T-helper 1 cell treated with Interleukin-12 subunit alpha and Interleukin-12 subunit beta and Interleukin-4 antibody, amounts not matched to agents 30 μg/mL and 1 μg/mL, for 36 hours (primary cell): ENCODE measurements around the gene MARF1.

Source experiments
- H3K27ac Mint-ChIP-seq: one replicate; pipeline ENCODE4 v1.8.0; 2021; ENCODE audit warnings: mild to moderate bottlenecking, mixed read lengths
- H3K27me3 Mint-ChIP-seq: one replicate; pipeline ENCODE4 v1.8.0; 2021; ENCODE audit warnings: low read depth, mixed read lengths
- H3K36me3 Mint-ChIP-seq: one replicate; pipeline ENCODE4 v1.8.0; 2021; ENCODE audit warnings: low read depth, mixed read lengths
- H3K4me1 Mint-ChIP-seq: one replicate; pipeline ENCODE4 v1.8.0; 2021; ENCODE audit warnings: low read depth, mixed read lengths
- H3K4me3 Mint-ChIP-seq: one replicate; pipeline ENCODE4 v1.8.0; 2021; ENCODE audit warnings: mild to moderate bottlenecking, moderate library complexity, mixed read lengths
- H3K9me3 Mint-ChIP-seq: one replicate; pipeline ENCODE4 v1.8.0; 2021; ENCODE audit warnings: mixed read lengths

MARF1 gene

GRCh38 chr16:15605839-15606517 is 37.0 kb downstream of the MARF1 start:
- H3K27ac Mint-ChIP-seq: no peak overlapping the region
- no peaks in the 10 kb centered on the region for H3K9me3 Mint-ChIP-seq
- H3K4me3 Mint-ChIP-seq: no peak overlapping the region
- H3K4me1 Mint-ChIP-seq: peaks cover 6% of the 10 kb centered on the region
- no peaks in the 10 kb centered on the region for H3K27me3 Mint-ChIP-seq
- H3K36me3 Mint-ChIP-seq: peaks cover 63% of the 10 kb centered on the region

GRCh38 chr16:15604460-15605440 is 38.2 kb downstream of the MARF1 start:
- Mint-ChIP-seq H3K4me3 (no peak overlapping the region), H3K27ac (no peak overlapping the region), H3K4me1 (peaks cover 6% of the 10 kb centered on the region), H3K36me3 (peaks cover 65% of the 10 kb centered on the region), H3K9me3 (no peaks in the 10 kb centered on the region), H3K27me3 (no peaks in the 10 kb centered on the region)

- Mint-ChIP-seq H3K4me3 (no peak overlapping the region), H3K27me3 (no peaks in the 10 kb centered on the region), H3K36me3 (peaks cover 64% of the 10 kb centered on the region), H3K9me3 (no peaks in the 10 kb centered on the region), H3K4me1 (peaks cover 8% of the 10 kb centered on the region), H3K27ac (no peak overlapping the region)
These were observed 40.5 kb downstream of the MARF1 start for GRCh38 chr16:15602285-15603044.

GRCh38 chr16:15601212-15601879 is 41.6 kb downstream of the MARF1 start:
- no peak overlapping the region for H3K4me3 Mint-ChIP-seq
- H3K36me3 Mint-ChIP-seq: peaks cover 64% of the 10 kb centered on the region
- H3K9me3 Mint-ChIP-seq: no peaks in the 10 kb centered on the region
- H3K4me1 Mint-ChIP-seq: peaks cover 5% of the 10 kb centered on the region
- no peak overlapping the region for H3K27ac Mint-ChIP-seq
- H3K27me3 Mint-ChIP-seq: no peaks in the 10 kb centered on the region

- Mint-ChIP-seq H3K36me3 (peaks cover 76% of the 10 kb centered on the region), H3K4me3 (no peak overlapping the region), H3K4me1 (peaks cover 11% of the 10 kb centered on the region), H3K9me3 (no peaks in the 10 kb centered on the region), H3K27ac (no peak overlapping the region), H3K27me3 (no peaks in the 10 kb centered on the region)
These were observed 43.5 kb downstream of the MARF1 start for GRCh38 chr16:15599303-15600070.

- no peaks in the 10 kb centered on the region for H3K9me3 Mint-ChIP-seq
- H3K27ac Mint-ChIP-seq: peak overlapping the region; percentile 65
- peaks cover 11% of the 10 kb centered on the region for H3K4me1 Mint-ChIP-seq
- H3K4me3 Mint-ChIP-seq: no peak overlapping the region
- peaks cover 78% of the 10 kb centered on the region for H3K36me3 Mint-ChIP-seq
- H3K27me3 Mint-ChIP-seq: no peaks in the 10 kb centered on the region
These were observed 44.2 kb downstream of the MARF1 start for GRCh38 chr16:15598648-15599190.

- H3K27ac Mint-ChIP-seq: no peak overlapping the region
- no peaks in the 10 kb centered on the region for H3K9me3 Mint-ChIP-seq
- peaks cover 76% of the 10 kb centered on the region for H3K36me3 Mint-ChIP-seq
- H3K27me3 Mint-ChIP-seq: no peaks in the 10 kb centered on the region
- peaks cover 11% of the 10 kb centered on the region for H3K4me1 Mint-ChIP-seq
- no peak overlapping the region for H3K4me3 Mint-ChIP-seq
These were observed 44.9 kb downstream of the MARF1 start for GRCh38 chr16:15597822-15598647.

- H3K36me3 Mint-ChIP-seq: peaks cover 70% of the 10 kb centered on the region
- H3K27ac Mint-ChIP-seq: no peak overlapping the region
- H3K9me3 Mint-ChIP-seq: no peaks in the 10 kb centered on the region
- H3K4me3 Mint-ChIP-seq: no peak overlapping the region
- H3K27me3 Mint-ChIP-seq: no peaks in the 10 kb centered on the region
- peaks cover 17% of the 10 kb centered on the region for H3K4me1 Mint-ChIP-seq
These were observed 45.8 kb downstream of the MARF1 start for GRCh38 chr16:15597135-15597534.

GRCh38 chr16:15594711-15595320 is 48.1 kb downstream of the MARF1 start:
- no peaks in the 10 kb centered on the region for H3K27me3 Mint-ChIP-seq
- H3K4me1 Mint-ChIP-seq: peaks cover 30% of the 10 kb centered on the region
- H3K36me3 Mint-ChIP-seq: peaks cover 52% of the 10 kb centered on the region
- no peaks in the 10 kb centered on the region for H3K9me3 Mint-ChIP-seq
- H3K27ac Mint-ChIP-seq: peak overlapping the region; percentile 38
- H3K4me3 Mint-ChIP-seq: no peak overlapping the region

- H3K36me3 Mint-ChIP-seq: peaks cover 55% of the 10 kb centered on the region
- H3K4me3 Mint-ChIP-seq: no peak overlapping the region
- H3K27ac Mint-ChIP-seq: no peak overlapping the region
- no peaks in the 10 kb centered on the region for H3K27me3 Mint-ChIP-seq
- peaks cover 32% of the 10 kb centered on the region for H3K4me1 Mint-ChIP-seq
- no peaks in the 10 kb centered on the region for H3K9me3 Mint-ChIP-seq
These were observed 49.7 kb downstream of the MARF1 start for GRCh38 chr16:15593235-15593634.

GRCh38 chr16:15592324-15592723 is 50.6 kb downstream of the MARF1 start:
- peaks cover 57% of the 10 kb centered on the region for H3K36me3 Mint-ChIP-seq
- no peaks in the 10 kb centered on the region for H3K27me3 Mint-ChIP-seq
- peaks cover 4% of the 10 kb centered on the region for H3K9me3 Mint-ChIP-seq
- H3K4me3 Mint-ChIP-seq: no peak overlapping the region
- peak overlapping the region; percentile 59 for H3K27ac Mint-ChIP-seq
- peaks cover 32% of the 10 kb centered on the region for H3K4me1 Mint-ChIP-seq

- peaks cover 43% of the 10 kb centered on the region for H3K36me3 Mint-ChIP-seq
- no peak overlapping the region for H3K4me3 Mint-ChIP-seq
- no peaks in the 10 kb centered on the region for H3K27me3 Mint-ChIP-seq
- H3K4me1 Mint-ChIP-seq: peaks cover 21% of the 10 kb centered on the region
- H3K9me3 Mint-ChIP-seq: peaks cover 23% of the 10 kb centered on the region
- no peak overlapping the region for H3K27ac Mint-ChIP-seq
These were observed 55.7 kb downstream of the MARF1 start for GRCh38 chr16:15587152-15587825.
